COLO829 (cell line): Measurements from ENCODE around the gene CTAG1A.
"Not testable (repeated sequence)": the region's sequence is repeated elsewhere in the genome, so short reads cannot be mapped to it uniquely, and the experiment has no call there.

Experiments
- DNase-seq: peaks from one replicate; pipeline ENCODE4 v3.0.0; 2012; ENCODE audit warnings: low spot score

Gene CTAG1A

DNA sequence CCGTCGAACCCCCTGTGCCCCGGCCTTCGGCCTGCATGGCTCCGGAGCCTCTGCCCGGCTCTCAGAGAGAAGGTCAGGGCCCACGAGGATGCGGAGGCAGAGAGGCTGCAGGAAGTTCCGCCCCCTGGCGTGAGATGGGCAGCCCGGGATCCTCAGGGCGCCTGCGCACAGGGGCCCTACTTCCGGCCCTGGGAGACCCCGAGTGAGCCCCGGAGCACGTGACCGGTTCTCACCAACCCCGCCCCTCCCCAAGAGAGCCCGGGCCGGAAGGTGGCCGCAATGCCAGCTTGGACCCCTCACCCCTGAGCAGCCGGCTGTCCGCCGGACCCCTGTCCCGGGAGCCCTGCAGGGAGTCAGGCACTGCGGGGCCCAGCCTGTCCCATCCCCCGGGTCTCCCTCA lies 34.2 kb downstream of the CTAG1A start, which contains the start of gene CTAG1B:
TSS of gene CTAG1B (minus strand) at position 101 of the 400 bp plus-strand sequence. CDS start at position 37, 64 bp downstream.
- not testable (repeated sequence) for DNase-seq

GRCh38 chrX:154620767-154621414 lies 36.0 kb downstream of the CTAG1A start:
- not testable (repeated sequence) for DNase-seq

- not testable (repeated sequence) for DNase-seq
Observed at GRCh38 chrX:154628960-154629359, 44.0 kb downstream of the CTAG1A start.

DNA sequence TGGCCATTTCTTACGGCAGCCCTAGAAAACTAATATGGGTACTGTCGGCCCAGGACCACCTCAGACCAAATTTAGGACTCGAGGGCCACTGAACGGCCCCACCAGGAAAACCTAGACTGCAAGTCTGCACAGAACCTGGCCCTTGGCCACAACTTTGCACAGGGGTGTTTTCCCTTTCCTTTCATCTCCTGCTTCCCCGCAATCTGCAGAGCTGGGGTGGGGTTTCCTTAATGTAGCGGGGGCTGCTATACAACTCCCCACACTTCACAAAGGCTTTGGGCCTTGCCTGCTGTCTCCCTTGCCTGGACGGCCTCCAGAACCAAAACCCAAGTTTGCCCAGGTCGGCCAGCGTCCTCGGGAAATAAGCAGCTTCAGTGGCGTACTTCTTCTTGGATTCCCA lies 46.0 kb downstream of the CTAG1A start:
- not testable (repeated sequence) for DNase-seq

DNA sequence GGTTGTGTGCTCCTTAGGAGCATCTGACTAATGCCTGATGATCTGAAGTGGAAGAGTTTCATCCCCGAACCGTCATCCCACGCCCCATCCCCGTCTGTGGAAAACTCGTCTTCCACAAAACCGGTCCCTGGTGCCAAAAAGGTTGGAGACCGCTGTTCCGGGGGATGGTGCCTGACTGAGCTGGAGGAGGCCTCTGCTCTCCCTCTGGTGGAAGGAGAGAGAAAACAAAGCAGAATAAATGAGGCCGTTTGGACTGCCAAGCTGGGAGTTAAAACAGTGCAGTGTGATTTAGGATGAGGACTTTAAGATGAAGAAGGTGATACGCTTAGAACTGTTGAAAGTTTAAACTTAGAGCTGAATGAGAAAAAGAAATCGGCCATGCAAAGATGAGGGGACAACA lies 48.7 kb downstream of the CTAG1A start:
- not testable (repeated sequence) for DNase-seq
